IMR-90 (cell line): ENCODE data around the gene NT5E. TPM values are rescaled to one million over a fixed set of nuclear protein-coding genes. Genes with fewer than 3 reads are reported as not detected.

Experiments
- ATAC-seq: fragments of 200-7000 bp; cut with Tn5 transposase; 2 replicates; pipeline ENCODE4 v1.9.1; 2020; ENCODE audit warnings: low read depth, mild to moderate bottlenecking, moderate library complexity
- BruUV-seq: library from RNA; stranded (reverse); fragments of 400-500 nt; replicated peaks from 2 replicates; lab custom pipeline; 2021; lab: Mats Ljungman, UMichigan
- CTCF ChIA-PET: fragments of 300-600 bp; formaldehyde crosslinking; extraction: SDS; loops from one replicate; lab custom pipeline; 2021; ENCODE audit warnings: antibody characterized with exemption; lab: Yijun Ruan, JAX
- POLR2A ChIA-PET: fragments of 300-600 bp; sonication (Branson Sonifier 250); formaldehyde crosslinking; loops from one replicate; lab custom pipeline; 2022; ENCODE audit warnings: antibody characterized with exemption; ENCODE audit not compliant: unreplicated experiment; lab: Charles Lee
- DNase-seq: peaks from one replicate; pipeline ENCODE4 v3.0.0; 2013
- H2AFZ ChIP-seq: replicated peaks from 2 replicates; pipeline ENCODE3; 2013; ENCODE audit warnings: low read length, mild to moderate bottlenecking; ENCODE audit not compliant: poor library complexity
- H2AK5ac ChIP-seq: 2 replicates; pipeline ENCODE4 v1.6.1; 2013; ENCODE audit warnings: low read depth, low read length, inconsistent platforms
- H2AK9ac ChIP-seq: replicated peaks from 2 replicates; pipeline ENCODE3; 2013; ENCODE audit warnings: mild to moderate bottlenecking, low read depth, low read length, moderate library complexity; ENCODE audit not compliant: poor library complexity
- H2BK120ac ChIP-seq: 2 replicates; pipeline ENCODE4 v1.6.1; 2013; ENCODE audit warnings: low read depth, low read length, inconsistent platforms
- H2BK15ac ChIP-seq: 3 replicates; pipeline ENCODE4 v1.6.1; 2013; ENCODE audit warnings: low read depth, low read length, inconsistent platforms
- H2BK20ac ChIP-seq: 2 replicates; pipeline ENCODE4 v1.6.1; 2013; ENCODE audit warnings: low read depth, mild to moderate bottlenecking, inconsistent platforms, low read length, moderate library complexity
- H2BK5ac ChIP-seq: 2 replicates; pipeline ENCODE4 v1.6.1; 2013; ENCODE audit warnings: mild to moderate bottlenecking, low read depth, low read length, inconsistent platforms; ENCODE audit not compliant: poor library complexity, severe bottlenecking
- H3K14ac ChIP-seq: replicated peaks from 2 replicates; pipeline ENCODE4 v1.6.1; 2013; ENCODE audit warnings: low read depth, low read length, inconsistent platforms
- H3K18ac ChIP-seq: 2 replicates; pipeline ENCODE4 v1.6.1; 2013; ENCODE audit warnings: low read depth, low read length, control low read depth
- H3K23ac ChIP-seq: 2 replicates; pipeline ENCODE4 v1.6.1; 2013; ENCODE audit warnings: low read depth, low read length, inconsistent platforms
- H3K27ac ChIP-seq: 2 replicates; pipeline ENCODE4 v1.5.1; 2013; ENCODE audit warnings: mild to moderate bottlenecking, control low read depth, low read length; ENCODE audit not compliant: insufficient read depth
- H3K27me3 ChIP-seq: 2 replicates; pipeline ENCODE4 v1.6.1; 2013; ENCODE audit warnings: low read length; ENCODE audit not compliant: control insufficient read depth, insufficient read depth
- H3K36me3 ChIP-seq: 2 replicates; pipeline ENCODE4 v1.6.1; 2013; ENCODE audit warnings: low read length, mixed read lengths; ENCODE audit not compliant: control insufficient read depth, insufficient read depth
- H3K4ac ChIP-seq: 2 replicates; pipeline ENCODE4 v1.6.1; 2013; ENCODE audit warnings: low read depth, low read length, inconsistent platforms
- H3K4me1 ChIP-seq: 2 replicates; pipeline ENCODE4 v1.6.1; 2013; ENCODE audit warnings: low read length, mixed read lengths; ENCODE audit not compliant: control insufficient read depth, insufficient read depth
- H3K4me2 ChIP-seq: 2 replicates; pipeline ENCODE4 v1.6.1; 2013; ENCODE audit warnings: low read depth, mild to moderate bottlenecking, control low read depth, low read length, moderate library complexity
- H3K4me3 ChIP-seq: 2 replicates; pipeline ENCODE4 v1.5.1; 2013; ENCODE audit warnings: low read depth, mild to moderate bottlenecking, control low read depth, low read length, moderate library complexity; ENCODE audit not compliant: insufficient read depth
- H3K56ac ChIP-seq: 2 replicates; pipeline ENCODE4 v1.6.1; 2013; ENCODE audit warnings: low read length, inconsistent platforms; ENCODE audit not compliant: insufficient read depth; ENCODE audit errors: extremely low read depth
- H3K79me1 ChIP-seq, 2 experiments: 2 replicates each; pipeline ENCODE4 v1.6.1; 2013; ENCODE audit warnings: low read length in 2 of 2, inconsistent platforms in 1 of 2, low read depth in 1 of 2
- H3K9ac ChIP-seq: 2 replicates; pipeline ENCODE4 v1.6.1; 2013; ENCODE audit warnings: low read depth, low read length, control low read depth
- H3K9me1 ChIP-seq: 2 replicates; pipeline ENCODE4 v1.6.1; 2013; ENCODE audit warnings: low read length, inconsistent platforms; ENCODE audit not compliant: insufficient read depth
- H3K9me3 ChIP-seq: 2 replicates; pipeline ENCODE4 v1.6.1; 2013; ENCODE audit warnings: low read length; ENCODE audit not compliant: control insufficient read depth, insufficient read depth
- H4K20me1 ChIP-seq: 2 replicates; pipeline ENCODE4 v1.6.1; 2013; ENCODE audit warnings: low read length, inconsistent platforms; ENCODE audit not compliant: insufficient read depth
- H4K5ac ChIP-seq: 2 replicates; pipeline ENCODE4 v1.6.1; 2013; ENCODE audit warnings: mild to moderate bottlenecking, low read depth, low read length, control low read depth
- H4K8ac ChIP-seq, 2 experiments: 2 replicates each; pipeline ENCODE4 v1.6.1; 2013; ENCODE audit warnings: low read depth in 2 of 2, low read length in 2 of 2, control low read depth in 1 of 2, inconsistent platforms in 1 of 2
- H4K91ac ChIP-seq: 2 replicates; pipeline ENCODE4 v1.6.1; 2013; ENCODE audit warnings: low read depth, low read length, inconsistent platforms; ENCODE audit not compliant: insufficient read depth
- MAFK ChIP-seq: IDR thresholded peaks from 2 replicates; pipeline ENCODE4 v1.6.1; 2012; ENCODE audit warnings: low read depth, low read length, improper control_type of control experiment
- WGBS, 2 experiments: methylation state at CpG; one replicate each; pipeline versions ENCODE4 v1.1.5 to v1.1.7; 2013; ENCODE audit warnings: missing lambda C conversion rate in 2 of 2; ENCODE audit not compliant: insufficient read length in 1 of 2; ENCODE audit errors: extremely low coverage in 2 of 2; 5-methylcytosine and 5-hydroxymethylcytosine counted together
- dilution Hi-C: fragments of 300-500 bp; cut with HindIII; formaldehyde crosslinking; loops from one replicate; pipeline ENCODE4 v1.14.3; 2018; ENCODE audit warnings: low sequenced_read_pairs; ENCODE audit not compliant: unreplicated experiment
- in situ Hi-C: fragments of 300-500 bp; cut with MboI; formaldehyde crosslinking; loops from 3 replicates; pipeline ENCODE4 v1.14.3; 2019; ENCODE audit warnings: low sequenced_read_pairs, inconsistent platforms, mixed read lengths
- intact Hi-C: fragments of 100-400 bp; cut with micrococcal nuclease; formaldehyde crosslinking; loops from 2 replicates; pipeline ENCODE4 v1.10.0; 2022
- polyA plus RNA-seq, 3 experiments: library from polyadenylated mRNA; depleted of rRNA; stranded (reverse); fragments of >200 nt; gene quantifications; 2 replicates each; pipeline ENCODE4 v1.2.3, GENCODE V29; 2012; ENCODE audit warnings: low replicate concordance in 1 of 3
- total RNA-seq: library from RNA; depleted of rRNA; stranded (reverse); fragments of >200 nt; gene quantifications from 2 replicates; pipeline ENCODE4 v1.2.3, GENCODE V29; 2012
- TF ChIP-seq, protein P1 (sequence below): conservative IDR thresholded peaks from 2 replicates; pipeline ENCODE4 v1.5.1; 2012; ENCODE audit warnings: mild to moderate bottlenecking, low read depth, low read length, improper control_type of control experiment

Gene NT5E
- total and polyA plus RNA-seq, 2 of the 4 experiments (the other 2 are of a cell fraction), result 153 to 280 TPM

GRCh38 chr6:85402922-85403321, 47.0 kb upstream of the NT5E start:
- peak overlapping the region; percentile 100 for H2BK120ac ChIP-seq
- H3K79me1 ChIP-seq, result peaks cover 11 to 29% of the 10 kb centered on the region in 2 experiments; a peak in 3 of 4 replicates
- H2BK15ac ChIP-seq, result peak overlapping the region; percentile 90
- H2AFZ ChIP-seq, result peak overlapping the region; percentile 82
- H3K27ac ChIP-seq, result peak overlapping the region; percentile 87
- TF ChIP-seq, protein P1, sequence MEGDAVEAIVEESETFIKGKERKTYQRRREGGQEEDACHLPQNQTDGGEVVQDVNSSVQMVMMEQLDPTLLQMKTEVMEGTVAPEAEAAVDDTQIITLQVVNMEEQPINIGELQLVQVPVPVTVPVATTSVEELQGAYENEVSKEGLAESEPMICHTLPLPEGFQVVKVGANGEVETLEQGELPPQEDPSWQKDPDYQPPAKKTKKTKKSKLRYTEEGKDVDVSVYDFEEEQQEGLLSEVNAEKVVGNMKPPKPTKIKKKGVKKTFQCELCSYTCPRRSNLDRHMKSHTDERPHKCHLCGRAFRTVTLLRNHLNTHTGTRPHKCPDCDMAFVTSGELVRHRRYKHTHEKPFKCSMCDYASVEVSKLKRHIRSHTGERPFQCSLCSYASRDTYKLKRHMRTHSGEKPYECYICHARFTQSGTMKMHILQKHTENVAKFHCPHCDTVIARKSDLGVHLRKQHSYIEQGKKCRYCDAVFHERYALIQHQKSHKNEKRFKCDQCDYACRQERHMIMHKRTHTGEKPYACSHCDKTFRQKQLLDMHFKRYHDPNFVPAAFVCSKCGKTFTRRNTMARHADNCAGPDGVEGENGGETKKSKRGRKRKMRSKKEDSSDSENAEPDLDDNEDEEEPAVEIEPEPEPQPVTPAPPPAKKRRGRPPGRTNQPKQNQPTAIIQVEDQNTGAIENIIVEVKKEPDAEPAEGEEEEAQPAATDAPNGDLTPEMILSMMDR, result no peak
- 0 out of 2 replicates have a peak, but pooled peaks have one; percentile 4 for TF ChIP-seq MAFK
- H3K14ac ChIP-seq, result peak overlapping the region; percentile 100
- ChIA-PET POLR2A (interaction anchor here (3.4 kb wide), 1 partner anchor 48 kb away, joined by 40 read pairs; the partner anchor contains the start of gene NT5E), CTCF (interaction anchor here (0.9 to 1.4 kb wide), 3 partner anchors 17 to 80 kb away, joined by 3 to 4 read pairs (median 3); no protein-coding TSS in a partner anchor)
- H4K91ac ChIP-seq, result peak overlapping the region; percentile 99
- peak overlapping the region; percentile 99 for H3K56ac ChIP-seq
- peak overlapping the region; percentile 79 for H3K9ac ChIP-seq
- H3K4me3 ChIP-seq, result no peak overlapping the region
- peak overlapping the region; percentile 100 for H3K4ac ChIP-seq
- peak overlapping the region; percentile 74 to 99 for H4K8ac ChIP-seq
- DNase-seq (no peak), ATAC-seq (no peak)
- intact Hi-C loops, result loop anchor here (1.0 kb wide), 1 partner anchor 14 kb away; no protein-coding TSS in a partner anchor
- H3K23ac ChIP-seq, result peak overlapping the region; percentile 100
- peak overlapping the region; percentile 100 for H2BK5ac ChIP-seq
- peaks cover 31% of the 10 kb centered on the region for H3K9me1 ChIP-seq
- dilution Hi-C loops, result no loop called here
- 80% methylated on average over 1 of the region's 7 CpGs; no CpG with 5 or more reads in 1 of the 2 experiments for WGBS, 2 experiments
- H2BK20ac ChIP-seq, result peak overlapping the region; percentile 100
- H3K27me3 ChIP-seq, result no peaks in the 10 kb centered on the region
- no peaks in the 10 kb centered on the region for H3K9me3 ChIP-seq
- H3K18ac ChIP-seq, result peak overlapping the region; percentile 96
- peak overlapping the region; percentile 97 for H2AK9ac ChIP-seq
- peak overlapping the region; percentile 96 for H2AK5ac ChIP-seq
- H3K4me1 ChIP-seq, result peaks cover 41% of the 10 kb centered on the region
- no TSS peak for BruUV-seq
- no peaks in the 10 kb centered on the region for H4K20me1 ChIP-seq
- in situ Hi-C loops, result no loop called here
- no peaks in the 10 kb centered on the region for H3K36me3 ChIP-seq
- peak overlapping the region; percentile 91 for H4K5ac ChIP-seq
- peak overlapping the region; percentile 85; the same call in 1 of the 2 replicates for H3K4me2 ChIP-seq
